Measurements from ENCODE around the gene TNFAIP8L1.

DNA sequence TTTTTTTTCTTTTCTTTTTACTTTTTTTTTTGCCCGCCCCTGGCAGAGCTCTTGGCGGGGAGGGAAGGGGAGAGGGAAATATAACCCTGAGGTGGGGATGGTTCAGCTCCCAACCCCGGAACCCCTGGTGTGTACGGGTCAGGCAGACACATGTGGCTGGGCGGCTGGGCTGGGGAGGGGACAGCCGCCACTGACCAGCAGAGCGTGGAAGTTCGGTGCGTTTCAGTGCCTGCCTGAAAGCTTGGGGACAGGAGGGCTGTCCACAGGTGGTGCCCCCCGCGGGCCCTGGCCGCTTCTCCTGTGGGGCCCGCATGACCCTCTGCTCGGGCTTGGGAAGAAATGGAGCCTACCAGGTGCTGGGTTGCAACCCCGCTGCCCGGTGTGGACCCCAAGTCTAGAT is 36.0 kb downstream of the TNFAIP8L1 start:
- TF ChIP-seq EZH2 (IDR thresholded peaks at IDR 0.05; ENCODE audit: borderline replicate concordance, low read length) = no peak
- TF ChIP-seq, protein P1, sequence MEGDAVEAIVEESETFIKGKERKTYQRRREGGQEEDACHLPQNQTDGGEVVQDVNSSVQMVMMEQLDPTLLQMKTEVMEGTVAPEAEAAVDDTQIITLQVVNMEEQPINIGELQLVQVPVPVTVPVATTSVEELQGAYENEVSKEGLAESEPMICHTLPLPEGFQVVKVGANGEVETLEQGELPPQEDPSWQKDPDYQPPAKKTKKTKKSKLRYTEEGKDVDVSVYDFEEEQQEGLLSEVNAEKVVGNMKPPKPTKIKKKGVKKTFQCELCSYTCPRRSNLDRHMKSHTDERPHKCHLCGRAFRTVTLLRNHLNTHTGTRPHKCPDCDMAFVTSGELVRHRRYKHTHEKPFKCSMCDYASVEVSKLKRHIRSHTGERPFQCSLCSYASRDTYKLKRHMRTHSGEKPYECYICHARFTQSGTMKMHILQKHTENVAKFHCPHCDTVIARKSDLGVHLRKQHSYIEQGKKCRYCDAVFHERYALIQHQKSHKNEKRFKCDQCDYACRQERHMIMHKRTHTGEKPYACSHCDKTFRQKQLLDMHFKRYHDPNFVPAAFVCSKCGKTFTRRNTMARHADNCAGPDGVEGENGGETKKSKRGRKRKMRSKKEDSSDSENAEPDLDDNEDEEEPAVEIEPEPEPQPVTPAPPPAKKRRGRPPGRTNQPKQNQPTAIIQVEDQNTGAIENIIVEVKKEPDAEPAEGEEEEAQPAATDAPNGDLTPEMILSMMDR (IDR thresholded peaks at IDR 0.05; ENCODE audit: low read length) = no peak

Measured in OCI-LY1 (cell line).